ENCODE results near the gene BARHL1. TPM values are rescaled to one million over a fixed set of nuclear protein-coding genes. Genes with fewer than 3 reads are reported as not detected.

BARHL1 gene
- total and polyA plus RNA-seq, 9 of the 15 experiments (the other 6 are each of a cell fraction or from before 2014, with no cell fraction given), result not detected

- no peak for TF ChIP-seq PHTF2 (CRISPR knock-in tag; IDR thresholded peaks at IDR 0.05)
- TF ChIP-seq, protein P1, sequence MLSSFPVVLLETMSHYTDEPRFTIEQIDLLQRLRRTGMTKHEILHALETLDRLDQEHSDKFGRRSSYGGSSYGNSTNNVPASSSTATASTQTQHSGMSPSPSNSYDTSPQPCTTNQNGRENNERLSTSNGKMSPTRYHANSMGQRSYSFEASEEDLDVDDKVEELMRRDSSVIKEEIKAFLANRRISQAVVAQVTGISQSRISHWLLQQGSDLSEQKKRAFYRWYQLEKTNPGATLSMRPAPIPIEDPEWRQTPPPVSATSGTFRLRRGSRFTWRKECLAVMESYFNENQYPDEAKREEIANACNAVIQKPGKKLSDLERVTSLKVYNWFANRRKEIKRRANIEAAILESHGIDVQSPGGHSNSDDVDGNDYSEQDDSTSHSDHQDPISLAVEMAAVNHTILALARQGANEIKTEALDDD (IDR thresholded peaks at IDR 0.05), result no peak
These were observed 5.2 kb downstream of the BARHL1 start (continued) for GRCh38 chr9:132587592-132587955.

DNA sequence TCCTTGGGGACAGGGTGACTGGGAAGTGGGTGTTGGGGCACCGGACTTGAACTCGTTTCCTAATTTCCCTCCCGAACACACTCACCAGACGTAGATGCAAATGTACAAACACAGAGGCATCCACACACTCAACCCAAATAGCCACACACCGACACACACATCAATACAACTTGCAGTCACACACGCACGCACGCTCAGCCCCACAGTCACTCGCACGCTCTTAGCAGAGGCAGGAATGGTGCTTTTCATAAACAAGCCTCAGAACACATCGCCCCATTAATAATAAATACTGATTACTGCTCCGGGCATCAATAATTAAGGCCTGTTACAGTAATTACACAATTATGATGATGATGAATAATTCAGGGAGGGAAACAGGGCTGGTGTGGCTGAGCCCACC is 5.7 kb downstream of the BARHL1 start:
- Histone ChIP-seq H3K36me3 (ENCODE audit: control insufficient read depth, insufficient read depth, low read length) (no peaks in the 10 kb centered on the region), H3K9me1 (ENCODE audit: control insufficient read depth, insufficient read depth, low read length) (no peaks in the 10 kb centered on the region), H3K27ac (ENCODE audit: extremely low read depth, low read depth, low read length) (no peak overlapping the region), H3K9me3 (replicated peaks; ENCODE audit: control insufficient read depth, insufficient read depth, low read depth, low read length) (no peaks in the 10 kb centered on the region), H3K4me1 (replicated peaks in 1 of 2; ENCODE audit: control insufficient read depth in 2 of 2, insufficient read depth in 2 of 2, low read length in 2 of 2) (peaks cover 0 to 5% of the 10 kb centered on the region in 2 experiments; a peak in 2 of 5 replicates), H3K79me2 (ENCODE audit: control insufficient read depth, insufficient read depth, low read length) (no peaks in the 10 kb centered on the region), H3K27me3 (ENCODE audit: control insufficient read depth in 2 of 2, insufficient read depth in 2 of 2, low read length in 2 of 2) (peaks cover 14 to 39% of the 10 kb centered on the region in 2 experiments; a peak in 4 of 5 replicates), H3K4me2 (ENCODE audit: insufficient read depth, low read length) (no peak overlapping the region), H3K9ac (ENCODE audit: insufficient read depth in 1 of 2, low read depth in 2 of 2, low read length in 2 of 2) (no peak overlapping the region), H3K4me3 (no peak overlapping the region), H4K20me1 (replicated peaks; ENCODE audit: control insufficient read depth, insufficient read depth, low read length) (0 out of 2 replicates have a peak, but pooled peaks cover 4% of the 10 kb centered on the region), H2AFZ (ENCODE audit: low read depth, low read length) (no peak overlapping the region)
- 29% methylated on average over 10 of the region's 12 CpGs for WGBS (ENCODE audit: insufficient coverage, low coverage, missing lambda C conversion rate)
- CTCF ChIA-PET (ENCODE audit: low intra/inter-chr PET ratio), result no interaction called here
- in situ Hi-C loops (cut with MboI), result no loop called here
- BruUV-seq (replicated peaks), result no TSS peak
- POLR2A ChIA-PET, result no interaction called here
- TF ChIP-seq CBFA2T3 (IDR thresholded peaks at IDR 0.05) (no peak), CREB1 (IDR thresholded peaks at IDR 0.05) (no peak), CREB1 (CRISPR knock-in tag; IDR thresholded peaks at IDR 0.05) (no peak), HDAC6 (IDR thresholded peaks at IDR 0.05; ENCODE audit: low read depth, low read length) (no peak), JUNB (CRISPR knock-in tag; conservative IDR thresholded peaks at IDR 0.05) (no peak), ZNF780A (CRISPR knock-in tag; IDR thresholded peaks at IDR 0.05) (no peak), CREM (IDR thresholded peaks at IDR 0.05; ENCODE audit: low read depth) (no peak), ZNF316 (IDR thresholded peaks at IDR 0.05) (0 out of 2 replicates have a peak, but pooled peaks have one; percentile 3)
- no peak for FAIRE-seq
- DNase-seq (ENCODE audit: extremely low read depth in 1 of 4, low spot score in 3 of 4), result no peak
- no peak for ATAC-seq
- intact Hi-C loops (cut with micrococcal nuclease), result no loop called here

All from K562 (cell line).